Activated CD8-positive, alpha-beta memory T cell treated with anti-CD3 and anti-CD28 coated beads, Interleukin-2, amount 50 U/mL, for 1 hour (primary cell): ENCODE measurements around the gene ANKRD34A.
A peak's percentile ranks its signal among the peaks of the same experiment; 100 is the strongest.

Experiments
- DNase-seq: peaks from one replicate; pipeline ENCODE4 v3.0.0-alpha.2; 2020; ENCODE audit errors: extremely low read depth

ANKRD34A gene

GRCh38 chr1:145967288-145967687 lies 2.9 kb upstream of the ANKRD34A start:
- no peak for DNase-seq

DNA sequence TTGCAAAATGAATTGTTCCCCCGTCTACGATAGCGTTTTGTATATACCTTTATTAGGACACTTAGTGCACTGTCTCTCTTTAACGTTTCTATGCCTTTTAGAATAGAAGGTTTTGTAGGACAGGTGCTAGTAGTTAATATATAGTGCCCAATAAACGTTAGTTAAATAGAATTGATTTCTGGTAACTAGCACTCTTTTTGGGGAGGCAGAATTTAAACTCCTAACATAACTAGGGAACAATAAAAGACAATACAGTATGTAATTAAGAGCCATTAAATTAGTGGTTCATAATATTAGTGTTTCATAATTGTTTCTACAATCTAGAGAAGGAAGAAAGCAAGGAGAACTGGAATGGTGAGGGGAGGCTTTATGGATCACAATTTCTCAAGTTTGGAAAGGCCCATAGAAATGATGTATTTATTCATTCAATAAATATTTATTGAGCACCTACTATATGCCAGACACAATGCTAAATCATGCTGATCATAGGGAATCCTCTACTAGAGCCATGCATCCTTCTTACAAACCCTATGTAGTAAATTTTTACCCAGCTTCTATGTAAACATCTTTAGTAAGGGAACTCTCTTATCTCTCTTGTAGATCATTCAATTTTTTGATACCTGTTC lies 857 bp upstream of the ANKRD34A start:
- DNase-seq, result no peak

DNA sequence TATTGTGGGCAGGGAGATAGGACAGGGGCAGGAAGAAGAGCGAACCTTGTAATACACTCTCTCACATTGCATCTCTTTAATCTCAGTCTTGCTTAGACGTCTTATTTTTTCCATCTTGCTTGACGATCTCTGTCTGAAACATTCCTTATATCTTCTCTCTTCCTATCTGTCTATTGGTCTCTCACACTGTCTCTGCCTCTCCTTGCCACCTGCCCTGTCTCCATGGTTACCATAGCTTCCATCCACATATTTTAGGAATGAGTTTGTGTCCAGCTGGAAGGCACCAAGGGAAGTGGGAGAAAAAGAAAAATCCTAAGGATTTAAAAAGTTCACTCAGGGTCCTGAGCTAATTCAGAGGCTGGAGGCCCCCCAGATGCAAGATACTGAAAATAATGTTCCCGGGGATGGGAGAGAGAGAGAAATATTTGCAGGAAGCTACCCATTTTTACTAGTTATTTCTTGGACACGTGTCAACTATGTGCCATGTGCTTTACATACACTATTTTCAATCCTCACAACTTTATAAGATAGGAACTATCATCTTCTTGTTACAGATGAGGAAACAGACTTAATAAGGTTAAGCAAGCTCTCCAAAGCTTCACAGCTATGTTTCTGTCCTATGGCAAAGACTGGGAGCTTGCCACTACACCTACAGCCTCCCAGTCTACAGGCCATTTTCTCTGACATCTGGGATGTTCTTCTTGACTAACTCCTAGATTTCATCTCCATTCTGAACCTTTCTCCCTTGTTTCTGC lies 933 bp downstream of the ANKRD34A start:
- DNase-seq, result no peak

DNA sequence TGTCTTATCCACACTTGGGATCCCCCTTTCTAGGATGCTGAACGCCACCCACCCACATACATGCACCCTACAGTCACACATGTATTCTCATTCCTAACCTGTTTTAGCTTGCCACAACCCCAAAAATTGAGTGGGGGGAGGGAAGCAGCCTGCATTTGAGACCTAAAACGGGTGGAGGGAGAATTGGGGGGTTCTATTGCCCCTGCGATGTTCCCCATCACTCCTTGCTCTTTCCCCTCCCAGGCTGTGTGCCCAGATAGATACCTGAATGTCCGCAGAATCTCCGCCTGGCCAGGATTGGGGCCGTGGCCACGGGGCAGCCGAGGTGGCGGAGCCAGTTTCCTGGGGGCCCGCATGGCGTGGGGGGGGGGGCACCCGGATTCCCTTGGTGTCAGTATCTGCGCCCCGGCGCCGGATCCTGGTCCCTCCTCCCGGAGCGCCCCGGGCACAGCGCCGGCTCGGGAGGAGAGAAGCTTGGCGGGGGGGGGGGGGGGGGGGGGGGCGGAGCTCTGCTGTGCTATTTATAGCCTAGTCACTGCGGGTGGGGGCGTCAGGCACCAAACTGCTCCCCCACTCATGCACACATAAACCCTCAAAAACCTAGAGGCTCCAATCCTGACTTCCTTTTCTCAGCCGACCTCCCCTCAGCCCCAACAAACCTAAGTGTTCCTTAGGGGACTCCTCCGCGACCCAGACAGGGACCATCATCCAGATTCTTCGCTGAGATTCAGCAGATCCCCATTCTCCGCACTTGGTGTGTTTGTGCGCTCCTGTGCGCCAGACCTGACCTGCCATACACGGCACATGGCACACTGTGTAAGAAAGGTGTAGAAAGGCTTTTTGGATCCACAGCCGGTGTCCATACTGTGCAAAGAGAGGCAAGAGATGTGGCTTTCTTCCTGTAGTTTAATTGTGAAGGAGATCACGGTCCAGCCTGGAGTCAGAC lies 1.9 kb downstream of the ANKRD34A start:
- DNase-seq, result no peak

DNA sequence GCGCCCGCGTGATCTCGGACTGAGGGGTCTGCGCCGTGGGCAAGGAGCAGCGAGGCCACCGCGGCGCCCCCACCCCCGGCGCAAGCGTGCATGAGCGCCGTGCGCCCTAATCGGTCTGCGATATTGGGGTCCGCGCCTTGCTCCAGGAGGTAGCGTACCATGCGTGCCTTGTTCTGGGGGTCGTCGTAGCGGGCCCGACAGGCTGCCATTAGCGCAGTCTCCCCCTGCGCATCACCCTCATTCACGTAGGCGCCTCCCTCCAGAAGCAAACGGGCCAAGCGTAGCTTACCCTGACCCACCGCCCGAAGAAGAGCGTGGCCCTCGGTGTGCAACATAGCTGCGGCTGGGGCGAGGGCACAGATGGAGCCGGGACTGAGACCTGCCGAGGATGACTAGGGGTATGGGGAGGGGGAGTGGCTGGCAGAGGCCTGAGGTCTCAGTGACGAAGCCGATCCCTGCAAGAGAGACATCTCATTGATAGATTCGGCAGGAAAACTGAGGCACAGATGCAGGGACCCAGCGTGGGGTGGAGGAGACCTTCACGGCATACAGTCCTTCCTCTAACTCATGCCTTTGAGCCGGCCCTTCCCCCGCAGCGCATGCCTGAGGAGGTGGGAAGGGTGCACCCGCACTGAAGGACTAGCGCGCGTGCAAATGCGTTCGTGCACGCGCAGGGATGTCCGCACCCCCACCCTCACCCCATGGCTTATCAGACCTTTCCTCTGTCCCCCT lies 2.8 kb downstream of the ANKRD34A start:
- no peak for DNase-seq

DNA sequence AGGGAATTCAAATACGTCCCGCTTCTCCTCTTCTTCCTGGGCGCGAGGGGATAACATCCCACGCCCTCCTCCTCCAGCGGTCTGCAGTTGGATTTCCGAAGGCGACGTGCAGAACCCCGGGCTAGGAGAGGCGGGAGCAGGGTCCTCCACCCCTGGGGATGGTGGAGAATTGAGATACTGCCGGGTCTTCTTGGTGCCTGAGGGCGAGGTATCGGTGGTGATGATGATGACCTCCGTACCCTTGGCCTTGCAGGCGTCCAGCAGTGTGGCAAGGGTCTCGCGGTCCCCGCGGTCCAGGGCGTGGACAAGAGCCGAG lies 3.3 kb downstream of the ANKRD34A start:
- DNase-seq, result no peak

DNA sequence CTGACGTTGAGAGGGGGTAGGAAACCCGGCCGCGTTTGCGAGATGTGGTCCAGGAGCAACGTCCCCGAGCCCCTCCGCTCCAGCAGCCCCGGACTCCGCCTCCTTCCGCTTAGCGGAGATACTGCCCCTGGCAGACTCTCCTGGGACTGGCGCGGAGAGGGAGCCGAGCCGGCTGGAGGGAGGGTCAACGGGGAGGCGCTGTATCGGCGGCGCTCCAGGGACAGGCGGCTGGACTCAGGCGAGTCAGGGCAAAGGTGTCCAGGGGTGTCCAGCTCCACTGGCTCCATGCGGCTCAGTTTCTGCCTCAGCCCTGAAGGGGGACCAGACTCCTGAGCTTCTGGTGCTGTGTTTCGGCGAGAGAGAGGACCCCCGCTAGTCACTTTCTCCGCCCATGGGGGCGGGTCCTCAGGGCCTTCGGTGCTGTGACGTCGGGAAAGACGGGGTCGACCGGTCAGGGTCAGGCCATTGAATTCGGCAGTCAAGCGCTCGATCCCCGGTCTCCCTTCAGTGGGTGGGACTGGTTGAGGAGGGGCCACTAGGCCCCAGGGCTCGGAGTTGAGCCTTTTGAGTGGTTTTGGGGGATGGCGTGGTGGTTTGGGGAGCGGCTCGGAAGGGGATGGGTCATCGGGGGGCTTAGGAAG lies 3.8 kb downstream of the ANKRD34A start:
- DNase-seq, result no peak

DNA sequence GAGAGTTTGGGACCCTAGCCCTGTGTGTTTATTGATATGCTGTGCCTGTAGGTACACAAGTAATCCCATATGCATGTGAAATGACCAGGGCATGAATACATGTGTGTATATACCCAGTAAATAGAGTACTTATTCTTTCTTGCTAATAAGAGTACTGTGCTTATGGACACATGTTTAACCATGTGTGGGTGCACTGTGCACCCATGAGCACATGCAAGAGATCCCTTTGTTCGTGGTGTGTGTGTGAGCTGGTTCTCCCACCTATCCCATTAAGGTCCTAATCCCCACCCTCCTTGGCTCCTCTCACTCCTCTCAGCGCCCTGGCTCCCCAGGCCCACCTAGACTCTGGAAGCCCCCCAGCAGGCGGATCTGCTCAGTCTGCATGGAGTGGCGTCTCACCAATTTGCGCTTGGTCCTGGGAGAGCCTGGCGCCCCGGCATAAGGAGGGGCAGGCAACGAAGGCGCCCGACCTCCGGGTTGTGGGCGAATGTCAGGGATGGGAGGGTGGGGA lies 4.4 kb downstream of the ANKRD34A start:
- no peak for DNase-seq

- DNase-seq, result no peak
Measured at GRCh38 chr1:145959333-145959732, 5.0 kb downstream of the ANKRD34A start.

GRCh38 chr1:145958734-145959133 lies 5.6 kb downstream of the ANKRD34A start:
- no peak for DNase-seq

GRCh38 chr1:145957443-145958319 lies 6.7 kb downstream of the ANKRD34A start, which contains the start of gene LIX1L:
Gene LIX1L, minus strand, starts transcription at chr1:145958017. Its CDS starts 90 bp downstream, at chr1:145957927.
- DNase-seq, result peak; percentile 88

DNA sequence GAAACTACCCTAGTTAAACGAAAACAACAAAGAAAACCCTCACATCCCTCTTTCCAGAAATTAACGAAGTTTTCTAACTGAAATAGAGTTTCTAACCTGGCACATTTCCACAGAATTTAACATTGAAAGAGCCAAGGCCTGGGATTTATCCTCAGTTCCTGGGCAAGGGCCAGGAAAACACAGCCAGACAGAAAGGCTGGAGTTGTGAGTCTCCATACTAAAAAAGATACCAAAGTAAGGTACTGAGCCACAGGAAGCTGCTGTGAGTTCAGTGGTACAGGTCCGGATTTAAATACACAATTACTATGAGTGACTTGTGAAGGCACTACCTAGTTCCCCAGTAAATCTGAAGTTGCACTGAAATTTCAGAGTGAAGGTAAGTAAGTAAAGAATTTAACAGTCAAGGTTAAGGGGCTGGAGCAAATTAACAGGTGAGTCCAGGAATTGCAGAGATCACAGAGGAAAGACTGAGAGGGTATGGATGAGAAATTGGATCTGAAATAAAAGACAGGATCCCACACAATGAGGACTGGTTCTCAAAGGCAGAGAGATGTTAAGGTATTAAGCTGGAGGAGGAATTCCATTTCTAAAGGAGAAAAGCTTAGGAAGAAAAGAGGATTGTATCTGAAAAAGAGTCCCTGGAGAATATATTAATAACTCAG lies 7.5 kb downstream of the ANKRD34A start:
- DNase-seq, result no peak

DNA sequence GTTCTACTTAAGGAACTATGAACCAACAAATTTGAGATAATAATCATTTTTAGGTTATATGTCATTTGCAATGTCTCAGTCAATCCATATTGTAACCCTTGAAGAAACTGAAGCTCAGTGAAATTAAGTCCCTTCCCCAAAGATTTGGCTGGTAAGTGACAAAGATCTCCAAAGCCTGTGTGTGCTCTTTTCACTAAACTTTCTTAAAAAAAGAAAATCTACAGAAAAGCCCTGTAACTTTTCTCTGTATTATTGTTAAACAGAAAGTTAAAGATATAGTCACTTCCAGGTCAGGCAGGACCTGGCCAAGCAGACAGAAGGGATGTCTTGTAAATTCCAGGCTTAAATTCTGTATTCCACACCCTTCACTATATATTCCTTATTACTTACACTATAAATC lies 8.0 kb downstream of the ANKRD34A start:
- DNase-seq, result no peak

GRCh38 chr1:145955436-145955835 lies 8.9 kb downstream of the ANKRD34A start:
- no peak for DNase-seq

GRCh38 chr1:145953861-145954260 lies 10.5 kb downstream of the ANKRD34A start:
- no peak for DNase-seq

DNA sequence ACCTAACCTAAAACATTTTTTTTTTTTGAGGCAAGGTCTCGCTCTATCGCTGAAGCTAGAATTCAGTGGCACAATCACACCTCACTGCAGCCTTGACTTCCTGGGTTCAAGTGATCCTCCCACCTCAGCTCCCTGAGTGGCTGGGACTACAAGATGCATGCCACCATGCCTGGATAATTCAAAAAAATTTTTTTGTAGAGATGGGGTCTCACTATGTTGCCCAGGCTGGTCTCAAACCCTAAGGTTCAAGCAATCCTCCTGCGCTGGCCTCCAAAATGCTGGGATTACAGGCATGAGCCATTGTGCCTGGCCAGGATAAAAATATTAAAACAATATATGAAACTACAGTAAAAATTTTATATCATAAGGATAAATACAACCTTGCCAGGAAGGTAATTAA lies 11.5 kb downstream of the ANKRD34A start:
- DNase-seq, result no peak

DNA sequence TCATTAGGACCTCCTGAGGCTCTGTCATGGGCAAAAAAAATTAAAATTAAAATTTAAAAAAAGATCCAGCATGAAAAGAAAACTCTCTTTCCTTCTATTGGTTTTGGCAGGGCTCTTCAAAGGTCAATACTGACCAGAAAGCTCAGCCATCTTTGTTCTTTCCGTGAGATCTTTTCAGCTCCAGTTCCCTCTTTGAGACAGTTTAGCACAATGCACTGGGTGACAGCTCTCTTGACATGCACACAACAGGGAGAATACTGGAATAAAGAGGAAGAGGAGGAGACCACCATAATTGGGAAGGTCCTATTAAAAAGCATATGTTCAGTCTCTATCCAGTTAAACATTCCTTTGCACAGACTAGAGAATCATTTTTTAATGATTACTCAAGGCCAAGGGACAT lies 12.8 kb downstream of the ANKRD34A start:
- DNase-seq, result no peak

DNA sequence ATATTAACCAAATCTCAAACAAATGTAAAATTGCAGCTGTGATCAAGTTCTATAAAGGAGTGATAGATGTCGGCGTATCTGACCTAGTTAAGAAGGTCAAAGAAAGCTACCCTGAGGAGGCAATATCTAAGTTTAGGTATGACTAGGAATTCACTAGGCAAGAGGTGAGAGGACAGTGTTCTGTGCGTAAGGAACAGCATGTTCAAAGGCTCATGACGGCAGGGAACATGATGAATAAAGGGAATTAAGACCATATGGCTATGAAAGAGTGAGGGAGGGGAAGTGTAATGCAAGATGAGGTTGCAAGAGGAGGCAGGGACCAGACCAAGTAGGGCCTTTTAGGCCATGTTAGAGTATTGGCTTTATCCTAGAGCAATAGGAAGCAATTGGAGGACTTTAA lies 15.2 kb downstream of the ANKRD34A start:
- DNase-seq, result no peak

GRCh38 chr1:145947551-145947950 lies 16.8 kb downstream of the ANKRD34A start:
- no peak for DNase-seq
